DMS153 treated with DMSO at 0.1 percent for 48 hours (cell line): ENCODE data around the gene ZNF385C.

Experiments
- DNase-seq: peaks from one replicate; lab custom pipeline; 2025; ENCODE audit not compliant: unreplicated experiment; lab: John Stamatoyannopoulos, UW

Gene ZNF385C

DNA sequence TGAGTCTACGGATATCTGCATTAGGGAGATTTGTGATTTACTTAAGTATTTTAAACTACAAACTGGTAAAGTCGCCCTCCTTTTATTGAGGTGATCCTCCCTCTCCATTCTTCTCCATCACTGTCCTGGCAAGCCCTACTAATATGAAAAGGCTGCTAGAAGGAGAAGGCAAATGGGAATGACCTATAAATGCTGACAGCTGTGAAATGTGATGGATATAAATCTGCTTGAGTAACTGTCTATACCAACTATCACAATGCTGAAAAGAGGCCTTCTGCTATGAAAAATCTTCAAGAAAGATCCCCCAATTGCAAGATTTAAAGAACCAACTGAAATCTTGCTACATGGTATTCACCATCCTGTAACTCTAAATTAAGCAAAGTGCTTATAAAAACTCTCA lies 96.5 kb downstream of the ZNF385C start:
- no peak for DNase-seq

GRCh38 chr17:42000413-42001133 lies 97.7 kb downstream of the ZNF385C start:
- no peak for DNase-seq

GRCh38 chr17:41998497-41998896 lies 99.8 kb downstream of the ZNF385C start:
- no peak for DNase-seq

GRCh38 chr17:41996855-41997164 lies 101.5 kb downstream of the ZNF385C start:
- DNase-seq, result no peak

- DNase-seq, result no peak
Observed at GRCh38 chr17:41992576-41992975, 105.7 kb downstream of the ZNF385C start.

- no peak for DNase-seq
Observed at GRCh38 chr17:41989702-41990419, 108.4 kb downstream of the ZNF385C start.

DNA sequence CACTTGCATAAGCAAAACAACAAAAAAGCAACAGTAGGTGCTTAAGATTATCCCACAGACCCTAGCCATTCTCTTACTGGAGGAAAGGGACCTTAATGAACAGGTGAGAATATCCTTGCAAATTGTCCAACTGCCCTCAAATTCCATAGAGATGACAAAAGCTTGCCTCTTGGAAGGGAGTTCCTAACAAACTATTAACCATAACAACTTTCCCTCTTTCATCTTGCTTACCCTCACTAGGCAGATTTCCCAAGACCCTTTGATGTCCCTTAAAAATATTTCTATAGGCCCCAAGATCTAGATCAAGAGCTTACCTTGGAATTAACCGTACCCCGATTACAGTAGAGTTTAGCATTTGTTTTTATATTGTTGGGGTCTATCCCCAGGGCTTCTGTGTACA lies 109.9 kb downstream of the ZNF385C start:
- no peak for DNase-seq

DNA sequence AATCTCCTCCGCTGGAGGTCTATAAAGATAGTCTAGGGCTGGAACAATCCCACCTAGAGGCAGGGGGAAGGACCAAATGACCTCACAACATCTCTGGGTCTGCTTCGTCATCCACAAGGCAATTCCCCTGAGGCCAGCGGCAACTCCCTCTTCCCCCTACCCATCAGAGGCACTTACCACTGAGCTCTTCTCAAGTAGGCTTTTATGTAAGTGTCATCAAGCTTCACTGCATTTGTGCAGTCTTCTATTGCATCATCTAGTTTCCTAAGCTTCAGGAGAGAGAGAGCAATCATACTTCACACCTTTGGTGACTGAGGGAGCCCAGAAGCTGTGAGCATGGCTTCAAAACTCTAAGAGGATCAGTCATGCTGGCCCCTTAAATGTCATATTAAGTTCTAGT lies 110.6 kb downstream of the ZNF385C start:
- no peak for DNase-seq

DNA sequence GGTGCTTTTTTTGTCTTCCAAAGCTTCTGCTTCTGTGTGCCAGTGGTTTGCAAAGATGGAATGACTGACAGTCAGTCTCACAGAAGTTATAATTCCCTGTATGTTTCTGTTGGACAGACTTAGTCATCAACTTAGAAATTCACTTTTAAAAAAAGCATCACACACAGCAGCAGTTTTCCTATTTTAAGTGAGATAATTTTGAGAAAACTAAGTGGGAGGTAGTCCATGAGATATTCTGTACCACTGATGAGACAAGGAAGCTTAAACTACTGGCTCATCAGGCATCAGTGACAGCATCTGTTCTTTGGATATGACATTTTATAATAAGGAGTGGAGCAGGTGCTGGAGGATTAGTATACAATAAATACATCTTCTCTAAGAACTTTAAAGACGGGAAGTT lies 111.6 kb downstream of the ZNF385C start:
- no peak for DNase-seq

- DNase-seq, result no peak
Observed at GRCh38 chr17:41985919-41986318, 112.4 kb downstream of the ZNF385C start.

- no peak for DNase-seq
Observed at GRCh38 chr17:41984454-41984853, 113.8 kb downstream of the ZNF385C start.

GRCh38 chr17:41982026-41982760 lies 116.1 kb downstream of the ZNF385C start:
- no peak for DNase-seq

GRCh38 chr17:41977991-41978390 lies 120.3 kb downstream of the ZNF385C start:
- no peak for DNase-seq

GRCh38 chr17:41976142-41976768 lies 122.0 kb downstream of the ZNF385C start:
- no peak for DNase-seq
